ENCODE results near the gene RIT2.

The RIT2 gene

DNA sequence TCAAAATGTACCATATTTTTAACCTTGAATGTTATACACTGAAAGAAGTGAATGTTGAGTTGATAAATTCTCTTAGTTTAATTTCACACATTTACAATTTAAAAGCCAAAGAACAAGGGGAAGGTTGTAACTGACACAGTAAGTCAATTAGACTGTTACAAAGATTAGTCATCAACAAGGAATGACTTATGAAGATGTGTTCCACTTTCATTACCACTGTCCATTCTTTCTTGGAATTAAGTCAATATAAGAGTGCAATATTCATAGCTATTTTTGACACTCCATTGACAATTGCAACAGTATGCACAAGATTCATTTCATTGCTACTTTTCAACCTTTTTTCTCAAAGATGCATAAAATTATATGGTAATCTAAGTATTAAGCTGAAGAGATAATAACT is 291.3 kb downstream of the RIT2 start:
- TF ChIP-seq, protein P1, sequence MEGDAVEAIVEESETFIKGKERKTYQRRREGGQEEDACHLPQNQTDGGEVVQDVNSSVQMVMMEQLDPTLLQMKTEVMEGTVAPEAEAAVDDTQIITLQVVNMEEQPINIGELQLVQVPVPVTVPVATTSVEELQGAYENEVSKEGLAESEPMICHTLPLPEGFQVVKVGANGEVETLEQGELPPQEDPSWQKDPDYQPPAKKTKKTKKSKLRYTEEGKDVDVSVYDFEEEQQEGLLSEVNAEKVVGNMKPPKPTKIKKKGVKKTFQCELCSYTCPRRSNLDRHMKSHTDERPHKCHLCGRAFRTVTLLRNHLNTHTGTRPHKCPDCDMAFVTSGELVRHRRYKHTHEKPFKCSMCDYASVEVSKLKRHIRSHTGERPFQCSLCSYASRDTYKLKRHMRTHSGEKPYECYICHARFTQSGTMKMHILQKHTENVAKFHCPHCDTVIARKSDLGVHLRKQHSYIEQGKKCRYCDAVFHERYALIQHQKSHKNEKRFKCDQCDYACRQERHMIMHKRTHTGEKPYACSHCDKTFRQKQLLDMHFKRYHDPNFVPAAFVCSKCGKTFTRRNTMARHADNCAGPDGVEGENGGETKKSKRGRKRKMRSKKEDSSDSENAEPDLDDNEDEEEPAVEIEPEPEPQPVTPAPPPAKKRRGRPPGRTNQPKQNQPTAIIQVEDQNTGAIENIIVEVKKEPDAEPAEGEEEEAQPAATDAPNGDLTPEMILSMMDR (IDR thresholded peaks at IDR 0.05; ENCODE audit: insufficient read depth, low read length, poor library complexity, severe bottlenecking): no peak
- no peak for TF ChIP-seq EZH2phosphoT487 (conservative IDR thresholded peaks at IDR 0.05; ENCODE audit: low read length)

DNA sequence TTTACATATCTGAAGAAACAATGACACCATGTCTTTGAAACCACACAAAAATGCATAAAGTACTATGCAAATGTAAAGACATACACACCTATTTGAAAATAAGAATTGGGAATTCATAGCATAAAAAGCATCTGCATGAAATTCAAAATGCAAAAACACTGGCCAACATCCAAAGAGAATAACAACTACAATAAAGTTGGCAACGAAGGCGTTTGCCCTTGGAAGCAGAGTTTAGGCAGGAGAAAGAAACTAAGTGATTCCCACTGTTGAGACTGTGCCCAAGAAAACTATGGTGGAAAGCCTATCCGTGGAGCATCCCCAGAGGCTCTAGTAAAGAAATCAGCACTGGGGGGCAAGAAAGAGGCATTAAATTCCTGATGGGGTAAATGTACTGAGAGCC is 292.8 kb downstream of the RIT2 start:
- Histone ChIP-seq H3K4me2 (ENCODE audit: low read depth, low read length, poor library complexity, severe bottlenecking) (no peak overlapping the region), H3K36me3 (ENCODE audit: low read length) (no peaks in the 10 kb centered on the region), H3K79me2 (ENCODE audit: insufficient read depth, low read length) (no peaks in the 10 kb centered on the region), H3K9ac (ENCODE audit: low read length) (no peak overlapping the region), H3K27ac (ENCODE audit: low read depth, low read length) (no peak overlapping the region), H2AFZ (ENCODE audit: low read depth, low read length, severe bottlenecking) (no peak overlapping the region), H3F3A (ENCODE audit: insufficient read depth) (no peaks in the 10 kb centered on the region), H3K27me3 (ENCODE audit: low read length) (no peaks in the 10 kb centered on the region), H3K4me3 (ENCODE audit: insufficient read depth, low read length, poor library complexity, severe bottlenecking) (no peak overlapping the region), H3K9me2 (replicated peaks; ENCODE audit: insufficient read depth, low read length) (no peaks in the 10 kb centered on the region), H4K20me1 (ENCODE audit: low read depth, low read length) (no peaks in the 10 kb centered on the region), H3K9me3 (ENCODE audit: insufficient read depth, low read length) (0 out of 2 replicates have a peak, but pooled peaks cover 5% of the 10 kb centered on the region)
- TF ChIP-seq, protein P1 (IDR thresholded peaks at IDR 0.05; ENCODE audit: insufficient read depth, low read length, poor library complexity, severe bottlenecking): no peak
- TF ChIP-seq EZH2phosphoT487 (conservative IDR thresholded peaks at IDR 0.05; ENCODE audit: low read length): no peak

More for the DNA sequence above, 291.3 kb downstream of the RIT2 start:
- H3K9ac ChIP-seq (ENCODE audit: low read length): no peak overlapping the region
- no peak overlapping the region for H3K4me2 ChIP-seq (ENCODE audit: low read depth, low read length, poor library complexity, severe bottlenecking)
- no peaks in the 10 kb centered on the region for H3K79me2 ChIP-seq (ENCODE audit: insufficient read depth, low read length)
- no peak overlapping the region for H3K27ac ChIP-seq (ENCODE audit: low read depth, low read length)
- no peaks in the 10 kb centered on the region for H3F3A ChIP-seq (ENCODE audit: insufficient read depth)
- no peaks in the 10 kb centered on the region for H4K20me1 ChIP-seq (ENCODE audit: low read depth, low read length)
- H2AFZ ChIP-seq (ENCODE audit: low read depth, low read length, severe bottlenecking): no peak overlapping the region
- H3K36me3 ChIP-seq (ENCODE audit: low read length): no peaks in the 10 kb centered on the region
- H3K27me3 ChIP-seq (ENCODE audit: low read length): no peaks in the 10 kb centered on the region
- H3K9me2 ChIP-seq (replicated peaks; ENCODE audit: insufficient read depth, low read length): no peaks in the 10 kb centered on the region
- 0 out of 2 replicates have a peak, but pooled peaks cover 5% of the 10 kb centered on the region for H3K9me3 ChIP-seq (ENCODE audit: insufficient read depth, low read length)
- no peak overlapping the region for H3K4me3 ChIP-seq (ENCODE audit: insufficient read depth, low read length, poor library complexity, severe bottlenecking)

DNA sequence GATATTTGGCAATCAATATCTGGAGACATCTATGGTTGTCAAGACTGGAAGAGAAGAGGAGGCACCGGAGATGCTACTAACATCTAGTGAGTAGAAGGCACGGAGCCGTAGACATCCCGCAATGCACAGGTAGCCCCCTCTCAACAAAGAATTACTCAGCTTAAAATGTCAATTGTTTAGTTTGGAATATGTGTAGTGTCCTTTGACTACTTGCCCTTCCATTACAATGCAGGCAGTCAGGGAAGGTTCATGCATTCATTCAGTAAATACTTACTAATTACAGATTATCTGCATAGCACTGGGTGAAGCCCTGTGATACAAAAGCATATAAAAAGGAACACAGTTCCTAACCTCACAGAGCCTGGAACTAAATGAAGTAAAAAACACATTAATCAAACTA is 294.0 kb downstream of the RIT2 start:
- H3K4me2 ChIP-seq (ENCODE audit: low read depth, low read length, poor library complexity, severe bottlenecking): no peak overlapping the region
- H2AFZ ChIP-seq (ENCODE audit: low read depth, low read length, severe bottlenecking): no peak overlapping the region
- no peak overlapping the region for H3K4me3 ChIP-seq (ENCODE audit: insufficient read depth, low read length, poor library complexity, severe bottlenecking)
- H3K79me2 ChIP-seq (ENCODE audit: insufficient read depth, low read length): no peaks in the 10 kb centered on the region
- H3K9me3 ChIP-seq (ENCODE audit: insufficient read depth, low read length): 0 out of 2 replicates have a peak, but pooled peaks cover 5% of the 10 kb centered on the region
- no peak overlapping the region for H3K9ac ChIP-seq (ENCODE audit: low read length)
- H4K20me1 ChIP-seq (ENCODE audit: low read depth, low read length): no peaks in the 10 kb centered on the region
- H3K9me2 ChIP-seq (replicated peaks; ENCODE audit: insufficient read depth, low read length): no peaks in the 10 kb centered on the region
- TF ChIP-seq, protein P1 (IDR thresholded peaks at IDR 0.05; ENCODE audit: insufficient read depth, low read length, poor library complexity, severe bottlenecking): no peak
- no peak for TF ChIP-seq EZH2phosphoT487 (conservative IDR thresholded peaks at IDR 0.05; ENCODE audit: low read length)
- no peaks in the 10 kb centered on the region for H3F3A ChIP-seq (ENCODE audit: insufficient read depth)
- no peaks in the 10 kb centered on the region for H3K27me3 ChIP-seq (ENCODE audit: low read length)
- no peak overlapping the region for H3K27ac ChIP-seq (ENCODE audit: low read depth, low read length)
- H3K36me3 ChIP-seq (ENCODE audit: low read length): no peaks in the 10 kb centered on the region
